Ishikawa (cell line): ENCODE results near the gene CXorf51A.

Experiments
- CEBPB ChIP-seq: IDR thresholded peaks from 2 replicates; pipeline ENCODE4 v1.6.1; 2012
- CREB1 ChIP-seq: IDR thresholded peaks from 2 replicates; pipeline ENCODE4 v1.6.1; 2012; ENCODE audit warnings: low read depth
- EGR1 ChIP-seq: IDR thresholded peaks from 2 replicates; pipeline ENCODE4 v1.6.1; 2012
- EP300 ChIP-seq: IDR thresholded peaks from 2 replicates; pipeline ENCODE4 v1.6.1; 2012; ENCODE audit warnings: borderline replicate concordance
- FOXM1 ChIP-seq: IDR thresholded peaks from 2 replicates; pipeline ENCODE4 v1.6.1; 2012; ENCODE audit warnings: low read depth, borderline replicate concordance
- RAD21 ChIP-seq: IDR thresholded peaks from 2 replicates; pipeline ENCODE4 v1.6.1; 2012; ENCODE audit warnings: low read depth
- REST ChIP-seq: IDR thresholded peaks from 2 replicates; pipeline ENCODE4 v1.6.1; 2012; ENCODE audit warnings: low read depth, mild to moderate bottlenecking
- TAF1 ChIP-seq: IDR thresholded peaks from 2 replicates; pipeline ENCODE4 v1.6.1; 2012; ENCODE audit warnings: low read depth, mild to moderate bottlenecking
- TCF12 ChIP-seq: IDR thresholded peaks from 2 replicates; pipeline ENCODE4 v1.6.1; 2012; ENCODE audit warnings: low read depth
- TEAD4 ChIP-seq: IDR thresholded peaks from 2 replicates; pipeline ENCODE4 v1.6.1; 2012
- TF ChIP-seq, protein P1 (sequence below): IDR thresholded peaks from 2 replicates; pipeline ENCODE4 v1.6.1; 2012

DNA sequence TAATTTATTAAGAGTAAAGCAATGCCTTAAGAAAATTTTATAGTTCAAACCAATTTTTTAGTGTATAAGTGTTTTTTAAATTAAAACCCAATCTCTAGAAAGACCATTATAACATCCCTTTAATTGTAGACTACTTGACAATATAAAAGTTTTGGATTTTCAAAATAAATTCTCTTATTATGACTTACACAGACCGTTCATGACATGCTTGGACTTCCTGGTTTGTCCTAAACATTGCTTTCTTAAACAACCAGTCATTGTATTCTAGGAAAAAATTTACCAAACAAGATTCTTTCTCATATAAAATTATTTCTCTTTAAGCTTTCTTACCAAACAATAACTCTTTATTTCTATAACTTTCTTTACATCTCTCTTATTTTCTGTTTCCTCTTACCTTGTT is 49.0 kb upstream of the CXorf51A start:
- TF ChIP-seq EP300 (no peak), REST (no peak), CREB1 (no peak), FOXM1 (no peak), TCF12 (no peak), TAF1 (no peak), TEAD4 (no peak), RAD21 (no peak), EGR1 (no peak), CEBPB (no peak)
- TF ChIP-seq, protein P1, sequence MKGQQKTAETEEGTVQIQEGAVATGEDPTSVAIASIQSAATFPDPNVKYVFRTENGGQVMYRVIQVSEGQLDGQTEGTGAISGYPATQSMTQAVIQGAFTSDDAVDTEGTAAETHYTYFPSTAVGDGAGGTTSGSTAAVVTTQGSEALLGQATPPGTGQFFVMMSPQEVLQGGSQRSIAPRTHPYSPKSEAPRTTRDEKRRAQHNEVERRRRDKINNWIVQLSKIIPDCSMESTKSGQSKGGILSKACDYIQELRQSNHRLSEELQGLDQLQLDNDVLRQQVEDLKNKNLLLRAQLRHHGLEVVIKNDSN = no peak
